DMS114 treated with DMSO at 0.1 percent for 48 hours (cell line): Measurements from ENCODE around the gene TAGLN.

Experiments
- DNase-seq: peaks from one replicate; lab custom pipeline; 2025; ENCODE audit not compliant: unreplicated experiment; lab: John Stamatoyannopoulos, UW

TAGLN gene

GRCh38 chr11:117229931-117230285 lies 30.7 kb downstream of the TAGLN start:
- DNase-seq = no peak

GRCh38 chr11:117230286-117230961 lies 31.3 kb downstream of the TAGLN start:
- DNase-seq = no peak

DNA sequence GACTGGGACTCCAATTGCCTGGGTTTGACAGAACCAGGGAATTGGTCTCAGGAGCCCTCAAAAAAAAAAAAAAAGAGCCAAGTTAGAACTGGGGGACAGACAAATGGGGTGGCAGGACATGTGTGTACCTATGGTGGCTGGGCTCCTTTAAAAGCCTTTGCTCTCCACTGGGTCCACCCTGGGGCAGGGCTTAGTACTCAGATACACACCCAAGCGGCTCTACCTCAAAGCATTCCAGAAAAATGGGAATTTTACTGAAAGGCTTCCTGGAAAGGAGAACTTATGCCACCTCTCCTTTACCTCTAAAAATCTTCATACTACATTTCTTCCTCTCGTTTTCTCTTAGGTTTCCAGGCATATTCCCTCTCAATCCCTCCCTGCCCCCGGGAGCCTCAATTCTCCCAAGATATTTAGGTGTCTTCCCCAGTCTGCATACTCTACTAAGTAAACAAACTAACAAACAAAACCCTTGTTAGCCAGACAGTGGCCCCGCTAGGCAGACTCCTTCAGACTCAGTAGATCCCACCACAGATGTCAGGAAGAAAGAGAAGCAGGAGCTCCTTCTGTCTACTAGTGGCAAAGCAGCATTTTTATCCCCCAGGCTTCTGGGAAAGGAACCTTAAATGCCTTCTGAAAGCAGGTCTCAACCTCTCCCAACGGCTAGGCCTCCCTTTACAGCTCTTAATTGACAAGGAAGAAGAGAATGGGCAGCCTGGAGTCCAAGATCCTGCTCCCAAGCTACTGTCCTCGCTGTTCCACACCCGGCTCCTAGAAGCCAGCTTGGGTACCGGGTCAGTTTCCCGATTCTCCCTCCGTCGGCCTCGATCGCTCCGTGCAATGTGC lies 32.0 kb downstream of the TAGLN start:
- no peak for DNase-seq

- no peak for DNase-seq
These were observed 32.6 kb downstream of the TAGLN start, which contains the start of gene PCSK7 for GRCh38 chr11:117231842-117232091. Gene PCSK7, minus strand, starts transcription at chr11:117232073. Its CDS starts 2,229 bp downstream, at chr11:117229844.

DNA sequence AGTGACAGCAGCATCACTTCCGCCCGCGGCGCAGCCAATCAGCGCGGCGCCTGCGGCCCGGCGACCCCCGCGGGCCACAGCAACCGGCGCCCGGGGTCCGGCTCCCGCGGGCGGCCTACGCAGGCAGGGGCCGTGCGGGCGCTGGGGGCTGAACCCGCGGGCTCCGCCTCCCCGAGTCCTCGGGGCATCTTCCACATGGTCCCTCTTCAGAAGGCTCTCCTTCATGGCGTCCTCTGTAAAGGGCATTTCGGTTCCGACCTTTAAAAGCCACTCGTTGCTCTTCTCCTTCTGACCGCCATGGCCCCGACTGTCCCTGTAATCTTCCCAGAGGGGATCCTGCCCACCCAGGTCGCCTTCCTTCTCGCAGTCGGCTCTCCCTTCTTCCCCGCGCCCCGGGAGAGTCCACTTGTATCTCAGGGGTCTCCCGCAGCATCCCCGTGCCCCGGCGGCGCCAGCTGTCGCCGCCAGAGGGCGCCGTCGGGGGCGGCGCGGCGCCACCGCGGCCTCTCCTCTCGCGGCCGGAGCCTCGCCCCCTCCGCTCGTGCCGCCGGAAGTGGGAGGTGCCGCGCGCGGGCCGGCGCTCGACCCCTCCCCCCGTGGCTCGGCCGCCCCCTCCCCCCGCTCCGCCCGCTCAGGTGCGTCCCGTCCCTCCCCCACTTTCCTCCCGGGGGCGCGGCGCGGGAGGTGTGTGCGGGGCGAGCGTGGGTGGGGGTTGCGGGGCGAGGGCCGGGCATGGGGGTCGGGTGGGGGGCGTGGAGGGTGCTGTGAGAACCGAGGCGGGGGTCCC lies 33.1 kb downstream of the TAGLN start, which contains the start of gene RNF214:
Gene RNF214, plus strand, starts transcription at position 580 of the 787 bp plus-strand sequence. CDS start 1,602 bp downstream, outside the sequence.
- DNase-seq = peak; percentile 18

DNA sequence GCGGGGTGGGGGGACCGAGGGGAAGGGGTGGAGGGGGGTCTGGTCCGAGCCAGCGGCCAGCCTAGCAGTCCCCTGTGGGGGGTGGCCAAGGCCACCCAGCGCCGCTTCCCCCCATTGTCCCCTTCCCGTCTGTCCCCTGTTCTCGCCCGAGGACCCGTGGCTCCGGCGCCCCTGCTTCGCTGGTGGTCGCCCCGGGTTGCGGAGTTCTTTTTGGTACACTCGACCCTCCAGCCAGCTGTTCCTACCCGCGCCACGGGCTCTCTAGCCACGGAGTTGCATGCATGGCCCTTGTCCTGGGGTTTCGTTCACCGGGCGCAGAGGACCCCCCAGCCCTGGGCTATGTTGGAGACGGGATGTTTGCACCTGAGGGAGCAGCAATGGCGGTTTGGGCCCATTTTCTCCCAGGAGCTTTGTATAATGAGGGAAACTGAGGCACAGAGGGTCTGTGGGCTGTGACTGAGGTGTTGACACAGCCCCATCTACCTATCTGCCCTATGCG lies 33.8 kb downstream of the TAGLN start:
- no peak for DNase-seq

GRCh38 chr11:117238221-117238620 lies 39.1 kb downstream of the TAGLN start:
- DNase-seq = no peak

DNA sequence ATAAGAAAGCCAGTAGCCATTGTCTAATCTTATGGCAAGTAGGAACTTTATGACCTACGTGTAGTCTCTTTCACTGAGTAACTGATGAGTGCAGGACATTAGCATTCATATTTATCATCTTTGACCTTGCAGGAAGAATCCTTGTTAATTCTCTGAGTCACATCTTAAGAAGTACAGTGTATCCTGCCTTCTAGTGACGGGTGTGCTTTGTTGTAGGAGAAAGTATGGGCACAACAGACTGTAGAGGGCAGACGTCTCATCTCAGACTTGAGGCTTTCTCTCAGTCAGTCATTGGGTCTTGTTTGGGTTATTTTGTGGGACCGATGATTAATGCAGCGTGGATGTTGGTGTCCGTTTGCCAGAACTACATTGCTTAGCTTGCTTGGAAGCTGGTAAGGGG lies 40.1 kb downstream of the TAGLN start:
- peak; percentile 3 for DNase-seq

- no peak for DNase-seq
These were observed 49.2 kb downstream of the TAGLN start for GRCh38 chr11:117248341-117248740.

DNA sequence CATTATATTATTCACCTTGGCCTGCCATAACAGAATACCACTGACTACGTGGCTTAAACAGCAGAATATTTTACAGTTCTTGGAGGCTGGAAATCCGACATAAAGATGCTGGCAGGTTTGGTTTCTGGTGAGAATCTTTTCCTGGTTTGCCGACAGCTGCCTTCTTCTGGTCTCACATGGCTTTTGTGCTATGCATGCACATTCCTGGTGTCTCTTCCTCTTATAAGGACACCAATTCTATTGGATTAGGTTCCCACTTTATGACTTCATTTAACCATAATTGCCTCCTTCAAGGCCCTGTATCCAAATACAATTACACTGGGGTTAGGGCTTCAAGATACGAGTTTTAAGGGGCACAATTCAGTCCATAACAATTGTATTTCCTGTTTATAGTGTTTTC lies 50.4 kb downstream of the TAGLN start:
- no peak for DNase-seq

GRCh38 chr11:117251506-117251905 lies 52.3 kb downstream of the TAGLN start:
- no peak for DNase-seq

GRCh38 chr11:117255966-117256365 lies 56.8 kb downstream of the TAGLN start:
- DNase-seq = no peak

DNA sequence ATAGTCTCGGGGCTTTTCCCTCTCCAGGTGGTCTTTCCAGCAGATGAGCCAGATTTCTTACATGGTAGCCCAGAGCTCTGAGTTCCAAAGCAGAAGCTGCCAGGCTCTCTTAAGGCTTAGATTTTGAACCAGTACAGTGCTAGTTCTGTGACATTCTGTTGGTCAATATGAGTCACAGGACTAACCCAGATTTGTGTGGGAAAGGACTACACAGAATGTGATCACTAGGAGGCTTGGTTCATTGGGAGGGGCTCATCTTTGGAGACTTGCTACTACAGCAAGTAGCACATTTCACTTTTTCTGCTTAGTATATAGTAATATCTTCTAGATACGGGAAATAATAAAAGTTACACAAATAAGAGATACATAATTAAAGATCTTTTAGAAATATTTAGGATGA lies 57.4 kb downstream of the TAGLN start:
- DNase-seq = no peak
